ENCODE results near the gene NSG2.
"Not testable (repeated sequence)": the region's sequence is repeated elsewhere in the genome, so short reads cannot be mapped to it uniquely, and the experiment has no call there.

NSG2 gene

DNA sequence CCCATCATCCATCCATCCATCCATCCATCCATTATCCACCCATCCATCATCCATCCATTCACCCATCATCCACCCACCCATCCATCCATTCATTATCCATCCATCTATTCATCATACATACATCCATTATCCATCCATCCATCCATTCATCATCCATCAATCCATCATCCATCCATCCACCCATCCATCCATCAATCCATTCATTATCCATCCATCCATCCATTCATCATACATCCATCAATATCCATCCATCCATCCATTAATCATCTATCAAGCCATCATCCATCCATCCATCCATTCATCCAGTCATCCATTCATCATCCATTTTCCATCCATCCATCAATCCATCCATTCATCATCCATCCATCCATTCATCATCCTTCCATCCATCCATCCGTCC lies 89.0 kb downstream of the NSG2 start:
- TF ChIP-seq Cebpa-rat (IDR thresholded peaks at IDR 0.05): no peak
- no peak overlapping the region for H3K4me2 ChIP-seq
- H4K20me1 ChIP-seq: no peaks in the 10 kb centered on the region
- no peaks in the 10 kb centered on the region for H3K36me3 ChIP-seq
- no peak overlapping the region for H3K27ac ChIP-seq
- H3K4me1 ChIP-seq: no peaks in the 10 kb centered on the region
- H3K9ac ChIP-seq: no peak overlapping the region
- peaks cover 0 to 15% (median 0%) of the 10 kb centered on the region in 11 experiments; a peak in 5 of 22 replicates for H3K9me3 ChIP-seq (replicated peaks in 1 of 11)
- H3K27me3 ChIP-seq: no peaks in the 10 kb centered on the region
- no peak overlapping the region for H3K4me3 ChIP-seq

DNA sequence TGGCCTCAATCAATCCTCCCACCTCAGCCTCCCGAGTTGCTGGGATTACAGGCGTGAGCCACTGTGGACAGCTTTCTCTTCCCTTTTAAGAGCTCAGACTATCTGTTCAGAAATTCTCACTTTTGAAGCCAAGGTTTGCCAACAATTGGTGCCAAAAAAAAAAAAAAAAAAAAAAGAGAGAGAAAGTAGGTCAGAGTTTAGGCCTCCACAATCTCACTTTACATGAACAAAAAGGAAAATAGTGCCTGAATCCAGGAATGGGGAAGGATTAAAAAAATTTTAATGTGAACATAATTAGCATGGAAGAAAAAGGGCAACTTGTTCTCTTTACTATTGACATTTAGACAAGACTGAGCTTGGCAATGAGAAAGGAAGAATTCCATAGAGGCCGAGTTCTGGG lies 94.1 kb downstream of the NSG2 start:
- no peaks in the 10 kb centered on the region for H3K9me3 ChIP-seq (replicated peaks in 1 of 11)
- no peak overlapping the region for H3K27ac ChIP-seq
- no peak overlapping the region for H3K9ac ChIP-seq
- no peak for TF ChIP-seq Cebpa-rat (IDR thresholded peaks at IDR 0.05)
- H4K20me1 ChIP-seq: no peaks in the 10 kb centered on the region
- no peaks in the 10 kb centered on the region for H3K27me3 ChIP-seq
- no peaks in the 10 kb centered on the region for H3K36me3 ChIP-seq
- H3K4me2 ChIP-seq: no peak overlapping the region
- no peak overlapping the region for H3K4me3 ChIP-seq
- H3K4me1 ChIP-seq: no peaks in the 10 kb centered on the region

DNA sequence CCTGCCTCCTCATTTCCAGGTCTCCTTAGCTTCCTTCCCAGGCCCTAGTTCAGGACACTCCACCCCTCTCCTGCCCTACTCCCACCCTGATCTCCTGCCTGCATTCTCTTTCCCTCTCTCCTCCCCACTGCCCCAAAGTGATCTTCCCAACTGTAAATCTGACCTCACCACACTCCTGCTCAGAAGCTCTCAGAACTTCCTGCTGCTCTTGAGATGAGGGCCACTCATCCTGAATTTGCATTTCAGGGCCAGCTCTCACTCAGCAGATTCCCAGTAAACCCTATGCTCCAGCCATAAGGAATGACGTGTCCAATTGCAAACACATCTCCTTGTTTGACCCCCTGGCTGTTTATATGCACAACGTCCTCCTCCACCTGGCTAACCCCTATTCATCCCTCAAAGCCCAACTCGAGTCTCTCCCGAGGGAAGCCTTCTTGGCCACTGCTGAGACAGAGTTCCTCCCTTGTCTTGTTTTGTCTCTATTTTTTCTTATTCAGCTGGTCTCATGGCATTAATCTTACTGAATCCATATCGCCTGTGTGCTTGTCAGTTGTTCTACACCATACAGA lies 95.0 kb downstream of the NSG2 start:
- Histone ChIP-seq H3K9me3 (replicated peaks in 1 of 11) (no peaks in the 10 kb centered on the region), H4K20me1 (no peaks in the 10 kb centered on the region), H3K4me2 (no peak overlapping the region), H3K27ac (no peak overlapping the region), H3K36me3 (no peaks in the 10 kb centered on the region), H3K4me3 (no peak overlapping the region), H3K9ac (no peak overlapping the region), H3K4me1 (no peaks in the 10 kb centered on the region), H3K27me3 (no peaks in the 10 kb centered on the region)
- no peak for TF ChIP-seq Cebpa-rat (IDR thresholded peaks at IDR 0.05)

DNA sequence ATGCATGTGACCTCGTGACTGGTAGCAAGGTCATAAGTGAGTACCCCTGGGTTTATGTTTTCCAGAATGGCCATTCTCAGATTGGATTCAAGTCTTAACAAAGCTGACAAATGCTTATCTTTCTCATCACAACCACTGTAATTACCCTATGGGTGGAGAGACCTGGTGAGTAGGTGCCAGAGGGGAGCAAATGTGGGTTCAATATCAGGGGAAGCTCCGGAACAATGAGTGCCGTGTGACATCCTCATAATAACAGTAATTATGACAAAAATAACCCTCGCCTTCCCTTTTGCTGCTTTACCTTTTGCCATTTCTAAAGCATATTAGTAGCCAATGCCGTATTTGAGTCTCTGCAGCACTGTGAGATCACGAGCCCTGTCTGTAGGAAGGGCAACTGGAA lies 95.9 kb downstream of the NSG2 start:
- no peaks in the 10 kb centered on the region for H3K27me3 ChIP-seq
- H3K9me3 ChIP-seq (replicated peaks in 1 of 11): no peaks in the 10 kb centered on the region
- no peaks in the 10 kb centered on the region for H3K4me1 ChIP-seq
- TF ChIP-seq Cebpa-rat (IDR thresholded peaks at IDR 0.05): no peak
- no peak overlapping the region for H3K4me3 ChIP-seq
- H3K4me2 ChIP-seq: no peak overlapping the region
- H4K20me1 ChIP-seq: no peaks in the 10 kb centered on the region
- no peak overlapping the region for H3K9ac ChIP-seq
- no peak overlapping the region for H3K27ac ChIP-seq
- no peaks in the 10 kb centered on the region for H3K36me3 ChIP-seq

DNA sequence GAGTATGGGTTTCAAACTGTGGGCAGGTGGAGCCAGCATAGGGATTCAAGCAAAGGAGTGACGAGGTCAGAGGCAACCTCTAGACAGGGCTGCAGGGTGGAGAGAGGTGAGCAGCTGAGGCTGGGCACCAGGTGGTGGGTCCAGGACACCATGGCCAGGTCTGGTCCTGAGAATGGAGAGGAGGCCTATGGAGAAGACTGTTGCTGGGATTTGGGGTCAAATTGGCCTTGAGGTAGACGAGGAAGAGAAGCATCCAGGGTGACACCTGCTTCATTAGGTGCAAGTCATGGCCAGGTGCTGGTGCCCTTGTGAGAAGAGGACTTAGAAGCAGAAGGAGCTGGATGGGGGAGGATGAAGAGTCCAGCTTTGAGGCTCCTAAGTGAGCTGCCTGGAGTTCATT lies 99.6 kb downstream of the NSG2 start:
- H3K4me1 ChIP-seq: no peaks in the 10 kb centered on the region
- H3K27me3 ChIP-seq: no peaks in the 10 kb centered on the region
- no peak overlapping the region for H3K4me2 ChIP-seq
- TF ChIP-seq Cebpa-rat (IDR thresholded peaks at IDR 0.05): no peak
- H3K9ac ChIP-seq: no peak overlapping the region
- H3K9me3 ChIP-seq (replicated peaks in 1 of 11): no peaks in the 10 kb centered on the region
- no peaks in the 10 kb centered on the region for H3K36me3 ChIP-seq
- H4K20me1 ChIP-seq: no peaks in the 10 kb centered on the region
- H3K27ac ChIP-seq: no peak overlapping the region
- H3K4me3 ChIP-seq: no peak overlapping the region

DNA sequence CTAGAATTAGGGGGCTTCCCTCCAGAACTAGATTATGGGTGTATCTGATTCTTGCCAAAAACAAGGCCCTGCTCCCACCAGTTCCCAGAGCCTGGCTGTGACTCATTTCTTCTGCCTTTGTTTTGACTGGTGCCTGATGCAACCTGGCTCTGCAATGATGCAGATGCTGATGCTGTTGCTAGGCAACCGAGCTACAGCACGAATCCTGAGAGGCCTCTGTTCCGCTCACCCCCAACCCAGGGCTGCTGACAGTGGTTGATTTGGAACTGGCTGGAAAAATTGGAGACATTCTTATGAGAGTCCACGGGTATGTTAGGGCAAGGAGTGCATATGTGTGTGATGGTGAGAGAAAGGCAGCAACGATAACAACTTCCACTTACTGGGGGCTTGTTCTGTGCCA lies 100.3 kb downstream of the NSG2 start:
- Histone ChIP-seq H3K4me1 (no peaks in the 10 kb centered on the region), H3K4me2 (no peak overlapping the region), H4K20me1 (no peaks in the 10 kb centered on the region), H3K27ac (no peak overlapping the region), H3K4me3 (no peak overlapping the region), H3K27me3 (no peaks in the 10 kb centered on the region), H3K9me3 (replicated peaks in 1 of 11) (no peaks in the 10 kb centered on the region), H3K36me3 (no peaks in the 10 kb centered on the region), H3K9ac (no peak overlapping the region)
- no peak for TF ChIP-seq Cebpa-rat (IDR thresholded peaks at IDR 0.05)

DNA sequence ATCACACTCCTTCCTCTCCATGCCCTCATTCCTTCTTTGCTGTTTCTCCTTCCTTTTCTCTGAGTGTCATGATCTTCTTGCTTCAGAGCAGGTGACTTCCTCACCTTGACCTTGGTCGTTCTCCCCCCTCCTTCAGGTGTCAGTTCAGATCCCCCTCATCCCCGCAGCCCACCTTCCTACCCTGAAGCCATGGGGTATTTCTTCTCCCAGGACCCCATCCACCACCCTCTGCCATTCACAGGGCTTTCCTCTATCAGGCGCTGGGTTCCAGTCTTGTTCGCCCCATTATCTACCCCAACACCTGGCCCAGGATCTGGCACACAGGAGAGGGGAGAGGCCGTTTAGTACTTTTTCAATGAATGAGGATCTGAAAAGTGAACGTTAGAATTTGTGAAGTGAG lies 101.0 kb downstream of the NSG2 start:
- Histone ChIP-seq H3K4me2 (no peak overlapping the region), H3K9me3 (replicated peaks in 1 of 11) (no peaks in the 10 kb centered on the region), H3K27ac (no peak overlapping the region), H3K4me3 (no peak overlapping the region), H3K4me1 (peaks cover 0 to 4% (median 0%) of the 10 kb centered on the region in 10 experiments; a peak in 1 of 20 replicates), H3K36me3 (no peaks in the 10 kb centered on the region), H3K27me3 (no peaks in the 10 kb centered on the region), H3K9ac (no peak overlapping the region), H4K20me1 (no peaks in the 10 kb centered on the region)
- no peak for TF ChIP-seq Cebpa-rat (IDR thresholded peaks at IDR 0.05)

DNA sequence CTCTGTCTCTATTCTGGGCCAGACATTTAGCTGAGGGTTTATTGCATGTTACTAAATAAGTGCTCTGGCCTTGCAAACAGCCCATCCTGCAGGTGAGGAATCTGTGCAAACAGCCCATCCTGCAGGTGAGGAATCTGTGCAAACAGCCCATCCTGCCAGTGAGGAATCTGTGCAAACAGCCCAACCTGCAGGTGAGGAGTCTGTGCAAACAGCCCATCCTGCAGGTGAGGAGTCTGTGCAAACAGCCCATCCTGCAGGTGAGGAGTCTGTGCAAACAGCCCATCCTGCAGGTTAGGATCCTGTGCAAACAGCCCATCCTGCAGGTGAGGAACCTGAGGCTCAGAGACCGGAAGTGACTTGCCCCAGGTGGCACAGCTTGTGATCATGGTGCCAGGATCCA lies 101.5 kb downstream of the NSG2 start:
- H4K20me1 ChIP-seq; H3K9me3 ChIP-seq (replicated peaks in 1 of 11); H3K4me1 ChIP-seq; H3K27me3 ChIP-seq; H3K4me2 ChIP-seq; H3K4me3 ChIP-seq; H3K36me3 ChIP-seq; H3K27ac ChIP-seq; H3K9ac ChIP-seq: not testable (repeated sequence)

DNA sequence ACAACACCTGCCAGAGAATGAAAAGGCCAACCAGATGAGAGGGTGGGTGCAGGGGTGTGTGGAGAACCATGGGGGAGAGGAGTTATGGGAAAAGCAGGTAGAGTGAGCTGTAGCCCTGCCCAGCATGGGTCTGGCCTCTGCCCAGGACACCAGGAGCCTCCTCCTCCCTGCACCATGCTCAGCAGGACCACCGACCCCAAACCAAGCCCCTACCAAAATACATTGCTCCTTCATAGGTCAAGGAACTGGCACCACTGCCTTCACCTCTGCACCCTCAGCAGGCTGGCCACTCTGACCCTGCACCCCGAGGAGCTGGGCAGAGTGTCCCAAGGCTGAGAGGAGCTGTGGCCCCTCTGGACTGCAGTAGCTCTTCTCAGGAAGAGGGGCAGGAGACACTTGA lies 102.0 kb downstream of the NSG2 start:
- Histone ChIP-seq H3K4me2 (no peak overlapping the region), H3K27ac (no peak overlapping the region), H3K4me3 (no peak overlapping the region), H4K20me1 (no peaks in the 10 kb centered on the region), H3K9me3 (replicated peaks in 1 of 11) (no peaks in the 10 kb centered on the region), H3K27me3 (no peaks in the 10 kb centered on the region), H3K9ac (no peak overlapping the region), H3K4me1 (peaks cover 0 to 8% (median 0%) of the 10 kb centered on the region in 10 experiments; a peak in 1 of 20 replicates), H3K36me3 (no peaks in the 10 kb centered on the region)
- no peak for TF ChIP-seq Cebpa-rat (IDR thresholded peaks at IDR 0.05)

DNA sequence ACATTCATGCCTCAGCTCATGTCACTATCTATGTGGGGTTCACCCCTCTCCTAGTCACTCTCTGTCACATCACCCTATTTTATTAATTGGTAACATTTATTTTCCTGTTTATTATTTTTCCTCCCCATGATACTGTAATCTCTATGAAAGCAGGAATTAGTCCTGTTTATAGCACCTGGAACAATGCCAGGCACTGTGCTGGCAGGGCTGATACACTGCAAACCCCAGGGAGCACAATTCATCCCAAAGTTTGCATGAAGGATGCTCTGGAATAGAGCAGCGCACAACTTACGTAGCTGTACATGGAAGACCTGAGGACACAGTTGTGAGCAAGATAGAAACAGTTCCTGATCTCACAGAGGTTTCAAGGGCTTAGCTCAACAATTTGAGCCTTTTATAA lies 103.2 kb downstream of the NSG2 start:
- H3K27me3 ChIP-seq: no peaks in the 10 kb centered on the region
- peaks cover 0 to 5% (median 0%) of the 10 kb centered on the region in 11 experiments; a peak in 5 of 22 replicates for H3K9me3 ChIP-seq (replicated peaks in 1 of 11)
- H3K36me3 ChIP-seq: no peaks in the 10 kb centered on the region
- H3K4me1 ChIP-seq: peaks cover 0 to 8% (median 0%) of the 10 kb centered on the region in 10 experiments; a peak in 1 of 20 replicates
- H3K27ac ChIP-seq: no peak overlapping the region
- H3K4me2 ChIP-seq: no peak overlapping the region
- no peak overlapping the region for H3K9ac ChIP-seq
- no peak overlapping the region for H3K4me3 ChIP-seq
- TF ChIP-seq Cebpa-rat (IDR thresholded peaks at IDR 0.05): no peak
- H4K20me1 ChIP-seq: no peaks in the 10 kb centered on the region
